ENCODE measurements around the gene CAPN7. TPM values are rescaled to one million over a fixed set of nuclear protein-coding genes. Genes with fewer than 3 reads are reported as not detected.
A peak's percentile ranks its signal among the peaks of the same experiment; 100 is the strongest.
"Not testable (repeated sequence)": the region's sequence is repeated elsewhere in the genome, so short reads cannot be mapped to it uniquely, and the experiment has no call there.

Gene CAPN7
- 32.9 TPM for total RNA-seq

GRCh38 chr3:15205934-15206661 lies at the start of gene CAPN7:
CAPN7 (plus strand) TSS chr3:15206246; CDS start chr3:15206496, 250 bp downstream.
- H3K9ac ChIP-seq (ENCODE audit: low read depth in 1 of 3, low read length in 3 of 3): peak within 1 kb of the TSS; percentile 92 to 97 (median 96)
- peak within 1 kb of the TSS; percentile 94 for H3K27ac ChIP-seq (ENCODE audit: low read depth, low read length)
- no peaks in the 10 kb centered on the region for H3K27me3 ChIP-seq (ENCODE audit: control insufficient read depth in 3 of 3, insufficient read depth in 3 of 3, low read length in 3 of 3)
- H3K4me3 ChIP-seq (ENCODE audit: low read length in 3 of 3): peak within 1 kb of the TSS; percentile 75 to 90 (median 89)
- no peaks in the 10 kb centered on the region for H3K9me3 ChIP-seq (ENCODE audit: control insufficient read depth in 3 of 3, low read length in 3 of 3)
- H3K36me3 ChIP-seq (ENCODE audit: control insufficient read depth in 3 of 3, insufficient read depth in 3 of 3, low read length in 3 of 3): peaks cover 0 to 3% (median 0%) of the 10 kb centered on the region in 3 donors
- H3K4me1 ChIP-seq (ENCODE audit: control insufficient read depth in 3 of 3, insufficient read depth in 3 of 3, low read length in 3 of 3): peaks cover 0 to 15% (median 5%) of the 10 kb centered on the region in 3 donors

- no peaks in the 10 kb centered on the region for H3K4me1 ChIP-seq (ENCODE audit: control insufficient read depth in 3 of 3, insufficient read depth in 3 of 3, low read length in 3 of 3)
- no peaks in the 10 kb centered on the region for H3K9me3 ChIP-seq (ENCODE audit: control insufficient read depth in 3 of 3, low read length in 3 of 3)
- H3K9ac ChIP-seq (ENCODE audit: low read depth in 1 of 3, low read length in 3 of 3): no peak overlapping the region
- H3K36me3 ChIP-seq (ENCODE audit: control insufficient read depth in 3 of 3, insufficient read depth in 3 of 3, low read length in 3 of 3): no peaks in the 10 kb centered on the region
- H3K27ac ChIP-seq (ENCODE audit: low read depth, low read length): no peak overlapping the region
- no peak overlapping the region for H3K4me3 ChIP-seq (ENCODE audit: low read length in 3 of 3)
- H3K27me3 ChIP-seq (ENCODE audit: control insufficient read depth in 3 of 3, insufficient read depth in 3 of 3, low read length in 3 of 3): peaks cover 0 to 13% (median 8%) of the 10 kb centered on the region in 3 donors
Measured at GRCh38 chr3:15157441-15157840, 48.6 kb upstream of the CAPN7 start.

GRCh38 chr3:15159501-15160136 lies 46.4 kb upstream of the CAPN7 start:
- H3K4me1 ChIP-seq (ENCODE audit: control insufficient read depth in 3 of 3, insufficient read depth in 3 of 3, low read length in 3 of 3): no peaks in the 10 kb centered on the region
- H3K36me3 ChIP-seq (ENCODE audit: control insufficient read depth in 3 of 3, insufficient read depth in 3 of 3, low read length in 3 of 3): no peaks in the 10 kb centered on the region
- H3K27me3 ChIP-seq (ENCODE audit: control insufficient read depth in 3 of 3, insufficient read depth in 3 of 3, low read length in 3 of 3): peaks cover 0 to 13% (median 8%) of the 10 kb centered on the region in 3 donors
- H3K27ac ChIP-seq (ENCODE audit: low read depth, low read length): no peak overlapping the region
- no peak overlapping the region for H3K9ac ChIP-seq (ENCODE audit: low read depth in 1 of 3, low read length in 3 of 3)
- H3K9me3 ChIP-seq (ENCODE audit: control insufficient read depth in 3 of 3, low read length in 3 of 3): no peaks in the 10 kb centered on the region
- no peak overlapping the region for H3K4me3 ChIP-seq (ENCODE audit: low read length in 3 of 3)

GRCh38 chr3:15160662-15161061 lies 45.4 kb upstream of the CAPN7 start:
- H3K36me3 ChIP-seq (ENCODE audit: control insufficient read depth in 3 of 3, insufficient read depth in 3 of 3, low read length in 3 of 3): no peaks in the 10 kb centered on the region
- no peaks in the 10 kb centered on the region for H3K4me1 ChIP-seq (ENCODE audit: control insufficient read depth in 3 of 3, insufficient read depth in 3 of 3, low read length in 3 of 3)
- H3K9ac ChIP-seq (ENCODE audit: low read depth in 1 of 3, low read length in 3 of 3): no peak overlapping the region
- H3K9me3 ChIP-seq (ENCODE audit: control insufficient read depth in 3 of 3, low read length in 3 of 3): no peaks in the 10 kb centered on the region
- peaks cover 0 to 10% (median 3%) of the 10 kb centered on the region in 3 donors for H3K27me3 ChIP-seq (ENCODE audit: control insufficient read depth in 3 of 3, insufficient read depth in 3 of 3, low read length in 3 of 3)
- H3K27ac ChIP-seq (ENCODE audit: low read depth, low read length): no peak overlapping the region
- H3K4me3 ChIP-seq (ENCODE audit: low read length in 3 of 3): no peak overlapping the region

GRCh38 chr3:15161133-15161532 lies 44.9 kb upstream of the CAPN7 start:
- H3K27ac ChIP-seq (ENCODE audit: low read depth, low read length): no peak overlapping the region

GRCh38 chr3:15163656-15164055 lies 42.4 kb upstream of the CAPN7 start:
- H3K27me3 ChIP-seq (ENCODE audit: control insufficient read depth in 3 of 3, insufficient read depth in 3 of 3, low read length in 3 of 3); H3K4me3 ChIP-seq (ENCODE audit: low read length in 3 of 3); H3K9me3 ChIP-seq (ENCODE audit: control insufficient read depth in 3 of 3, low read length in 3 of 3); H3K9ac ChIP-seq (ENCODE audit: low read depth in 1 of 3, low read length in 3 of 3); H3K27ac ChIP-seq (ENCODE audit: low read depth, low read length); H3K36me3 ChIP-seq (ENCODE audit: control insufficient read depth in 3 of 3, insufficient read depth in 3 of 3, low read length in 3 of 3); H3K4me1 ChIP-seq (ENCODE audit: control insufficient read depth in 3 of 3, insufficient read depth in 3 of 3, low read length in 3 of 3): not testable (repeated sequence)

More at GRCh38 chr3:15161133-15161532, 44.9 kb upstream of the CAPN7 start:
- no peaks in the 10 kb centered on the region for H3K9me3 ChIP-seq (ENCODE audit: control insufficient read depth in 3 of 3, low read length in 3 of 3)
- peaks cover 0 to 6% (median 0%) of the 10 kb centered on the region in 3 donors for H3K27me3 ChIP-seq (ENCODE audit: control insufficient read depth in 3 of 3, insufficient read depth in 3 of 3, low read length in 3 of 3)
- H3K4me1 ChIP-seq (ENCODE audit: control insufficient read depth in 3 of 3, insufficient read depth in 3 of 3, low read length in 3 of 3): no peaks in the 10 kb centered on the region
- H3K36me3 ChIP-seq (ENCODE audit: control insufficient read depth in 3 of 3, insufficient read depth in 3 of 3, low read length in 3 of 3): no peaks in the 10 kb centered on the region
- no peak overlapping the region for H3K4me3 ChIP-seq (ENCODE audit: low read length in 3 of 3)
- H3K9ac ChIP-seq (ENCODE audit: low read depth in 1 of 3, low read length in 3 of 3): no peak overlapping the region

- Histone ChIP-seq H3K4me3 (ENCODE audit: low read length in 3 of 3) (no peak overlapping the region), H3K27me3 (ENCODE audit: control insufficient read depth in 3 of 3, insufficient read depth in 3 of 3, low read length in 3 of 3) (no peaks in the 10 kb centered on the region), H3K9ac (ENCODE audit: low read depth in 1 of 3, low read length in 3 of 3) (no peak overlapping the region), H3K9me3 (ENCODE audit: control insufficient read depth in 3 of 3, low read length in 3 of 3) (no peaks in the 10 kb centered on the region), H3K27ac (ENCODE audit: low read depth, low read length) (no peak overlapping the region), H3K36me3 (ENCODE audit: control insufficient read depth in 3 of 3, insufficient read depth in 3 of 3, low read length in 3 of 3) (no peaks in the 10 kb centered on the region), H3K4me1 (ENCODE audit: control insufficient read depth in 3 of 3, insufficient read depth in 3 of 3, low read length in 3 of 3) (no peaks in the 10 kb centered on the region)
Measured at GRCh38 chr3:15164340-15164739, 41.7 kb upstream of the CAPN7 start.

GRCh38 chr3:15165061-15165460 lies 41.0 kb upstream of the CAPN7 start:
- H3K4me1 ChIP-seq (ENCODE audit: control insufficient read depth in 3 of 3, insufficient read depth in 3 of 3, low read length in 3 of 3): no peaks in the 10 kb centered on the region

GRCh38 chr3:15166391-15166790 lies 39.7 kb upstream of the CAPN7 start:
- H3K4me1 ChIP-seq (ENCODE audit: control insufficient read depth in 3 of 3, insufficient read depth in 3 of 3, low read length in 3 of 3); H3K27ac ChIP-seq (ENCODE audit: low read depth, low read length); H3K9me3 ChIP-seq (ENCODE audit: control insufficient read depth in 3 of 3, low read length in 3 of 3); H3K27me3 ChIP-seq (ENCODE audit: control insufficient read depth in 3 of 3, insufficient read depth in 3 of 3, low read length in 3 of 3); H3K4me3 ChIP-seq (ENCODE audit: low read length in 3 of 3); H3K36me3 ChIP-seq (ENCODE audit: control insufficient read depth in 3 of 3, insufficient read depth in 3 of 3, low read length in 3 of 3); H3K9ac ChIP-seq (ENCODE audit: low read depth in 1 of 3, low read length in 3 of 3): not testable (repeated sequence)

More at GRCh38 chr3:15165061-15165460, 41.0 kb upstream of the CAPN7 start:
- Histone ChIP-seq H3K9me3 (ENCODE audit: control insufficient read depth in 3 of 3, low read length in 3 of 3) (no peaks in the 10 kb centered on the region), H3K36me3 (ENCODE audit: control insufficient read depth in 3 of 3, insufficient read depth in 3 of 3, low read length in 3 of 3) (no peaks in the 10 kb centered on the region), H3K27ac (ENCODE audit: low read depth, low read length) (no peak overlapping the region), H3K9ac (ENCODE audit: low read depth in 1 of 3, low read length in 3 of 3) (no peak overlapping the region), H3K4me3 (ENCODE audit: low read length in 3 of 3) (no peak overlapping the region), H3K27me3 (ENCODE audit: control insufficient read depth in 3 of 3, insufficient read depth in 3 of 3, low read length in 3 of 3) (no peaks in the 10 kb centered on the region)

GRCh38 chr3:15171096-15171495 lies 35.0 kb upstream of the CAPN7 start:
- Histone ChIP-seq H3K4me3 (ENCODE audit: low read length in 3 of 3) (no peak overlapping the region), H3K36me3 (ENCODE audit: control insufficient read depth in 3 of 3, insufficient read depth in 3 of 3, low read length in 3 of 3) (no peaks in the 10 kb centered on the region), H3K27me3 (ENCODE audit: control insufficient read depth in 3 of 3, insufficient read depth in 3 of 3, low read length in 3 of 3) (peaks cover 0 to 4% (median 3%) of the 10 kb centered on the region in 3 donors), H3K9ac (ENCODE audit: low read depth in 1 of 3, low read length in 3 of 3) (no peak overlapping the region), H3K4me1 (ENCODE audit: control insufficient read depth in 3 of 3, insufficient read depth in 3 of 3, low read length in 3 of 3) (no peaks in the 10 kb centered on the region), H3K9me3 (ENCODE audit: control insufficient read depth in 3 of 3, low read length in 3 of 3) (no peaks in the 10 kb centered on the region), H3K27ac (ENCODE audit: low read depth, low read length) (no peak overlapping the region)

All from skeletal muscle tissue (tissue), 4 donors.